ENCODE measurements around the gene ANKRD33B.

Gene ANKRD33B

GRCh38 chr5:10674096-10674495 is 110.2 kb downstream of the ANKRD33B start:
- no peak for DNase-seq (ENCODE audit: low read depth in 2 of 2)

DNA sequence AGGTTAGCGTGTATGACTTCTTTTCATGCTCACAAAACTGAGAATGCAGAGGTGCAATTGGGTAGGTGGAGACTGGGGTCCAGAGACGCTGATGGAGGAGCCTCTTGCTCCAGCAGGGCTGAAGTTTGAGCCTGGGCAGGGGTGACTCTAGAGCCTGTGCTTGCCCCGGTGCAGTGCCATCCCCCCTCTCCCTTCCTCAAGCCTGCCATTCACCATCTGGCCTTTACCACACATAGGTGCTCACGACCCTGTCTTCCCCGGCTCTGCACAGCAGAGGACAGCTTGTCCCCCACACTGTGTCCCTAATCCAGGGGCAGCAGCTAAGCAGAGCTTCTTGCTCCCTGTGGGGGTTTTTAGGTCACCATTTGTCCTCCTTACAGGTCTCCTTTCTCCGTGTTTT is 110.7 kb downstream of the ANKRD33B start:
- DNase-seq (ENCODE audit: low read depth in 2 of 2) = no peak

DNA sequence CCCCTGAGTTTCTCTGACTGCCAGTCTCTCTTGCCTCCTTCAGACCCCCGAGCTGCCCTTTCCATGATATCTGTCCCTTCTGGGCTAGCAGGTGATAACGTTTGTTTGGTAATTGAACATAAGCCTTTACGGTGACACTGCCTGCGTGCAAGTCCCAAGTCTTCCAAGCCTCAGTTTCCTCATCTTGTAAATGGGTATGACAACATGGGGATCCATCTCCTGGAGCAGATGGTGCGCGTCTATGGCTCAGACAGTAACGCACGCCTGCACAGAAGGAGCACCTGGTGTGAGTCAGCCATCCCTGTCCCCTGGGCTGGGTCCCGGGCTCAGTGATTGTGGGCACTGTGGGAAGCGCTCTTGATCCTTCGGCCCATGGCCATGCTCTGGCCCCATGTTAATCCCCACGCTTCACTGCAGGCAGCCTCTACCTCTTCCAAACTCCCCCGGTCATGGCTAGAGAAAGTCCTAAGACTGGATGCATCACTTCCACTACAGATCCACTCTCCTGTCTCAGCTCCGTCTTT is 111.4 kb downstream of the ANKRD33B start:
- DNase-seq (ENCODE audit: low read depth in 2 of 2) = no peak

- no peak for DNase-seq (ENCODE audit: low read depth in 2 of 2)
These were observed 112.4 kb downstream of the ANKRD33B start for GRCh38 chr5:10676224-10676623.

DNA sequence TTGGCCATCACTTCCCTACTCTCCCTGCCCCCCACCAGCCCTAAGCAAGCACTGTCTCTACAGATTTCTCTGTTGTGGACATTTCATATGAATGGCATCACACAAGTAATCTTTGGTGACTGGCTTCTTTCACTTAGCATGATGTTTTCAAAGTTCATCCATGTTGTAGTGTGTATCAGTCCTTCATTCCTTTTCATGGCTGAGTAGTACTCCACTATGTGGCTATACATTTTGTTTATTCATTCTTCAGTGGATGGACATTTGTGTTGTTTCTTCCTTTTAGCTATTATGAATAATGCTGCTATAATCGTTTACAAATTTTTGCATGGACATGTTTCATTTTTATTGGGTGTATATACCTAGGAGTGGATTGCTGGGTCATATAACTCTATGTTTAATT is 113.1 kb downstream of the ANKRD33B start:
- DNase-seq (ENCODE audit: low read depth in 2 of 2) = no peak

- no peak for DNase-seq (ENCODE audit: low read depth in 2 of 2)
These were observed 113.7 kb downstream of the ANKRD33B start for GRCh38 chr5:10677533-10677932.

GRCh38 chr5:10678244-10678643 is 114.4 kb downstream of the ANKRD33B start:
- no peak for DNase-seq (ENCODE audit: low read depth in 2 of 2)

GRCh38 chr5:10679336-10679988 is 115.6 kb downstream of the ANKRD33B start:
- DNase-seq (ENCODE audit: low read depth in 2 of 2) = no peak

DNA sequence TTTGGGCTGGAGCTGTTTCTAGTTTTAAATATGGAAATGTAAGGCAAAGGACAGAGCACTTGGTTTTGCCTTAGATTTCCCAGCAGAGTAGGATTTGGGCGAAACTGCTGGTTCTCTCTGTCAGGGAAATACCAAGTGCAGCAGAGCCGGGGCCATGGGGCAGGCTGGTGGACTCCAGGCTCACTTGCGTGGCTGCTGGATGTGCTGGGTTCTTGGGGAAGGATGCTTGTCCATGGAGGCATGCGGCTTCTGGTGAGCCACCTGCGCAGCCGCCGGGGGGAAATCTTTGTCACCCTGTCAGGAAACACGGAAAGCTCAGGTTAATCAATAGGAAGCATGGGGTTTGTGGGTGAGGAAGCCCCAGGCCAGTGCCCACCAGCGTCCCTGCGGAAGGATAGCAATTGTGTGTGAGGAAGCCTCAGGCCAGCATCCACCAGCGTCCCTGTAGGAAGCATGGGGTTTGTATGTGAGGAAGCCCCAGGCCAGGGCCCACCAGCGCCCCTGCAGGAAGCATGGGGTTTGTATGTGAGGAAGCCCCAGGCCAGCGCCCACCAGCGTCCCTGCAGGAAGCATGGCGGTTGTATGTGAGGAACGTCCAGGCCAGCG is 117.1 kb downstream of the ANKRD33B start:
- DNase-seq (ENCODE audit: low read depth in 2 of 2) = no peak

DNA sequence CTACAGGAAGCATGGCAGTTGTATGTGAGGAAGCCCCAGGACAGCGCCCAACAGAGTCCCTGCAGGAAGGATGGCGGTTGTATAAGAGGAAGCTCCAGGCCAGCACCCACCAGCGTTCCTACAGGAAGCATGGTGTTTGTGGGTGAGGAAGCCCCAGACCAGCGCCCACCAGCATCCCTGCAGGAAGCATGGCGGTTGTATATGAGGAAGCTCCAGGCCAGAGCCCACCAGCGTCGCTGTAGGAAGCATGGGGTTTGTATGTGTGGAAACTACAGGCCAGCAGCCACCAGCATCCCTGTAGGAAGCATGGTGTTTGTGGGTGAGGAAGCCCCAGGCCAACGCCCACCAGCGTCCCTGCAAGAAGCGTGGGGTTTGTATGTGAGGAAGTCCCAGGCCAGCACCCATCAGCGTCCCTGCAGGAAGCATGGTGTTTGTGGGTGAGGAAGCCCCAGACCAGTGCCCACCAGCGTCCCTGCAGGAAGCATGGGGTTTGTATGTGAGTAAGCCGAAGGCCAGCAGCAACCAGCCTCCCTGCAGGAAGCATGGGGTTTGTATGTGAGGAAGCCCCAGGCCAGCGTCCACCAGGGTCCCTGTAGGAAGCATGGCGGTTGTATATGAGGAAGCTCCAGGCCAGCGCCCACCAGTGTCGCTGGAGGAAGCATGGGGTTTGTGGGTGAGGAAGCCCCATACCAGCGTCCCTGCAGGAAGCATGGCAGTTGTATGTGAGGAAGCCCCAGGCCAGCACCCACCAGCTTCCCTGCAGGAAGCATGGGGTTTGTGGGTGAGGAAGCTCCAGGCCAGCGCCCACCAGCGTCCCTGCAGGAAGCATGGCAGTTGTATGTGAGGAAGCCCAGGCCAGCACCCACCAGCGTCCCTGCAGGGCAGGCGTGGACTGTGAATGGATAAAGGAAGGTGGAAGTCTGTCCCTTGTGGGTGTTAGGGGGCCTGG is 118.1 kb downstream of the ANKRD33B start:
- no peak for DNase-seq (ENCODE audit: low read depth in 2 of 2)

DNA sequence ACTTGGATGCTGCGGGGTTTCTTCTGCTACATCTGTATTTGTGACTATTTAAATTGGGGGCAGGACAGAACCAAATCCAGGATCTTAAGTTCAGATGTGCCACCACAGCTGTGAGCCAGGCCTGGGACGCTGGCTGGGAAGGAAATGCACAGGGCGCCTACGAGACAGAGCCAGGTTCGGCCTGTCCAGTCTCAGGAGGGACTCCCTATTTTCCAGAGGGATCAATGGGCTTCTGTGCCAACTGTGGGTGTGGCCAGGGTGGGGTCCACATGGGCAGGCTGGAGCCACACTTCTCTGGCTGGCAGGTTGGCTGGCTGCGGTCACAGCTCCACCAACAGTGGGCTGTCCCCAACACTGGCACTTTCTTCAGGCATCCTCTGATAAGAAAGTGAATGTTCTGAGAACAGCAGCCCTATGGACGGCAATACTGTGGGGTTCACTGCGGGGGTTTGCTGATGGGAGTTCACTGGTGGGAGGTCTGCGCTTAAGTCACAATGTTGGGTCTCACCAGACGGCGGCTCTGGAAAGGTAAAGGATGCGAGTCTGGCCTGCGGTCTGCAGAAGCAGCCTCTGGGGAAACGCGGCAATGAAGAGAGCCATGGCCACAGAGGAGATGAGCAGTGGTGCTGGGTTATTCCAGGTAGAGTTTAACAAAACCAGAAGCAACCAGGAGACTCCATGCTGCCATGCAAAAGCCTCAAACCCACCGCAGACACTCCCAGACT is 119.1 kb downstream of the ANKRD33B start:
- DNase-seq (ENCODE audit: low read depth in 2 of 2) = no peak

GRCh38 chr5:10684303-10685086 is 120.6 kb downstream of the ANKRD33B start:
- no peak for DNase-seq (ENCODE audit: low read depth in 2 of 2)

DNA sequence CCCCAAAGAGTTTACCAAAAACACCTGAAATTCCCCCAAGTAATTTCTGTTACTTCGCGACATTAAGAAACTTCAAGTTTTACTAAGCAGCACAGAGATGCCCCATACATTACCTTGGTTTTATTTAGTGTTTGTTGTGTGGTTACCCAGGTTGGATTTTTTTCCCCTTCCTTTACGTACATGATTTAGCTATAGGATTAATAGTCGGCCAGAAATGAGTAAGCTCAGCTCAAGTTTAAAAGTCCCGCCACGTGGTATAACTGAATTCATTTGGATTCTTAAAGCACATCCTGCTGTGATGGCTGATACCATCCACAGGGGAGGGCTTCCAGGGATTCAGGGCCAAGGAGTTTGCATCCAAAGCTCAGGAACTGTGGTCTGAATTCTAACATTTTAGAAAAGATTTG is 121.2 kb downstream of the ANKRD33B start:
- DNase-seq (ENCODE audit: low read depth in 2 of 2) = no peak

DNA sequence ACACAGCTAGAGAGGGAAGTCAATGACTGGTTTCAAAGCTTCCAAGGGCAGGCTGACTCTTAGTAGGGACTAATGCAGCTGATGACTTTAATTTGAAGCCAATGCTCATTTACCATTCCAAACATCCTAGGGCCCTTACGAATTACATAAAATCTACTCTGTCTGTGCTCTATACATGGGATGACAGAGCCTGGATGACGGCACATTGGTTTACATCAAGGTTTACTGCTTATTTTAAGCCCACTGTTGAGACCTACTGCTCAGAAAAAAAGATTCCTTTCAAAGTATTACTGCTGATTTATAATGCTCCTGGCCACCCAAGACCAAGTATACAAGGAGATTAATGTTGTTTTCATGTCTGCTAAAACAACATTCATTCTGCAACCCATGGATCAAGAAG is 123.0 kb downstream of the ANKRD33B start:
- DNase-seq (ENCODE audit: low read depth in 2 of 2) = no peak

DNA sequence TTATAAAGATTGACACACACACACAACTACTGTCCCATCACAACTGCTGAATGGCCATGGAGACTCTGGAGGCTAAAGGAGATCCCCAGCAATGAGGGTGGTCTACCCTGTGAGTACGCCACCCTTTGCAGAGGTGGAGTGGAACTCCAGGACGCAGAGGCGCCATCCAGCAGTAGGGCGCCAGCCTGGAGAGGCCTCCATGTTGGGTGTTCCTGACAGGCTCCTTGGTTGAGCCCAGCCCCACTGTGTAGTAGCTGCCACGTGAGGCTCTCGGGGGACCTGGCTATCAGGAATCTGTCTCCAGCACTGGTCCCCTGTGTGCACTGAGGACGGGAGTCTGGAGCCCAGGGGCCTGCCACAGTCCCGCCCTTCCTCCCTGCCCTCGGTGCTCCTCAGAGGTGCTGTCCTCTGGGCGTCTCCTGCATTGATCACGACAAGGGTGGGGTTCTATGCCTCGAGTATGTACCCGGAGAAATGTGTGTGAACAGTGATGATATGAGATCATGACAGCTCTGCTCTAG is 124.8 kb downstream of the ANKRD33B start:
- DNase-seq (ENCODE audit: low read depth in 2 of 2) = no peak

- no peak for DNase-seq (ENCODE audit: low read depth in 2 of 2)
These were observed 125.7 kb downstream of the ANKRD33B start for GRCh38 chr5:10689391-10690081.

GRCh38 chr5:10690460-10691440 is 126.9 kb downstream of the ANKRD33B start:
- no peak for DNase-seq (ENCODE audit: low read depth in 2 of 2)

GRCh38 chr5:10691826-10692785 is 128.2 kb downstream of the ANKRD33B start:
- no peak for DNase-seq (ENCODE audit: low read depth in 2 of 2)

Measured in stimulated activated CD8-positive, alpha-beta memory T cell treated with anti-CD3 and anti-CD28 coated beads, Interleukin-2, amount 100 ng/mL, for 1 hour (primary cell).